Sigmoid colon (tissue), 7 donors: ENCODE results near the gene RXYLT1. TPM values are rescaled to one million over a fixed set of nuclear protein-coding genes. Genes with fewer than 3 reads are reported as not detected.
"Not testable (repeated sequence)": the region's sequence is repeated elsewhere in the genome, so short reads cannot be mapped to it uniquely, and the experiment has no call there.

Source experiments
- DNase-seq: peaks from one replicate; pipeline ENCODE4 v3.0.0-alpha.2; 2019
- H3K27ac ChIP-seq, 4 donors: fragments of 200-600 bp; sonication (generic); one replicate each; pipeline ENCODE4 v1.5.1; 2016 to 2019; ENCODE audit warnings: mild to moderate bottlenecking in 1 of 4
- H3K27me3 ChIP-seq, 3 donors: fragments of 200-600 bp; sonication (generic); one replicate each; pipeline ENCODE4 v1.5.1; 2019; ENCODE audit warnings: mild to moderate bottlenecking in 1 of 3
- H3K36me3 ChIP-seq, 4 donors: fragments of 200-600 bp; sonication (generic); one replicate each; pipeline ENCODE4 v1.5.1; 2016 to 2019
- H3K4me1 ChIP-seq, 4 donors: fragments of 200-600 bp; sonication (generic); one replicate each; pipeline ENCODE4 v1.5.1; 2017 to 2019
- H3K4me3 ChIP-seq, 4 donors: fragments of 200-600 bp; sonication (generic); one replicate each; pipeline ENCODE4 v1.5.1; 2017 to 2019; ENCODE audit warnings: mild to moderate bottlenecking in 2 of 4, moderate library complexity in 1 of 4
- H3K9me3 ChIP-seq, 4 donors: fragments of 200-600 bp in 3 of 4; sonication (generic) in 3 of 4; one replicate each; pipeline versions ENCODE4 v1.5.1 to v1.6.1; 2013 to 2019
- EP300 ChIP-seq, 4 donors: sonication (generic); formaldehyde crosslinking; IDR thresholded peaks; one replicate each; pipeline ENCODE4 v1.6.1; 2017; ENCODE audit warnings: antibody characterized with exemption in 4 of 4
- POLR2A ChIP-seq, 2 donors: fragments of 450-650 bp; IDR thresholded peaks; one replicate each; pipeline ENCODE4 v1.6.1; 2016; ENCODE audit warnings: antibody characterized with exemption in 2 of 2, mild to moderate bottlenecking in 2 of 2, moderate library complexity in 2 of 2
- POLR2AphosphoS5 ChIP-seq, 4 donors: sonication (generic); formaldehyde crosslinking; IDR thresholded peaks; one replicate each; pipeline ENCODE4 v1.6.1; 2017; ENCODE audit warnings: antibody characterized with exemption in 4 of 4
- WGBS, 2 donors: extraction: QIAGEN DNeasy Blood & Tissue Kit; methylation state at CpG; one replicate each; pipeline ENCODE4 v1.1.7; 2013; 5-methylcytosine and 5-hydroxymethylcytosine counted together
- intact Hi-C: fragments of 100-400 bp; cut with DNase I; formaldehyde crosslinking; loops from one replicate; pipeline ENCODE4 v1.15.1; 2023
- polyA plus RNA-seq, 3 donors: library from polyadenylated mRNA; stranded (reverse); fragments of 200-250 nt; gene quantifications; one replicate each; pipeline ENCODE4 v1.2.3, GENCODE V29; 2013
- total RNA-seq, 4 donors: library from RNA; depleted of rRNA; stranded (reverse); fragments of >200 nt; gene quantifications; one replicate each; pipeline ENCODE4 v1.1.0, GENCODE V29; 2016
- TF ChIP-seq, protein P1 (sequence below), 4 experiments: fragments of 450-650 bp in 3 of 4; fragments of 200-600 bp in 1 of 4; IDR thresholded peaks; one replicate each; pipeline ENCODE4 v1.5.1; 2016 to 2019; ENCODE audit warnings: antibody characterized with exemption in 4 of 4, mild to moderate bottlenecking in 3 of 4, moderate library complexity in 2 of 4
- donor health status: healthy with polysubstance abuse.
- donor health status: Bipolar disorder and iron deficiency.
- donor health status: healthy.

Gene RXYLT1
- total and polyA plus RNA-seq, 7 donors: 4.2 to 17.0 (median 12.1) TPM

DNA sequence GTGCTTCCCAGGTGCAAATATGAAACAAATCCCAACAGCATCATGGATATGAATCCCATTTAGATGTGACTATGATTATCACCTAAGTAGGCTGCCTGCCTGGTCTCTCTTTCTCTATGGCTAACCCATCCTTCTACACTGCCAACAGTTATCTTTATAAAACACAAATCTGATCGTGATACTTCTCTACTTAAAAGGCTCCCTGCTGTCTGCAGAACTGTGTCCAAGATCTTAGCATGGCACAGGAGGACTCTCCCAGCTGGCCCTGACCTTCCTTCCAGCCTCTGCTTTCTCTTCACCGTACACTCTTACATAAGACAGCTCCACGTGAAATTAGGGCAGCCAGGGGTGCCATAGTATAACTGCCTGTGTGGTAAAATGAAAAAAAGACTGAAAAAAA is 61.3 kb downstream of the RXYLT1 start:
- DNase-seq: no peak
- Histone ChIP-seq H3K36me3 (no peaks in the 10 kb centered on the region), H3K9me3 (no peaks in the 10 kb centered on the region), H3K4me3 (no peak overlapping the region), H3K4me1 (peaks cover 0 to 16% (median 9%) of the 10 kb centered on the region in 4 donors), H3K27me3 (no peaks in the 10 kb centered on the region), H3K27ac (no peak overlapping the region)
- intact Hi-C loops: loop anchor here (5.0 kb wide), 3 partner anchors 151 to 261 kb away; no protein-coding TSS in a partner anchor
- WGBS, 2 donors: 66 to 79% methylated on average over 3 of the region's 3 CpGs
- TF ChIP-seq, protein P1, sequence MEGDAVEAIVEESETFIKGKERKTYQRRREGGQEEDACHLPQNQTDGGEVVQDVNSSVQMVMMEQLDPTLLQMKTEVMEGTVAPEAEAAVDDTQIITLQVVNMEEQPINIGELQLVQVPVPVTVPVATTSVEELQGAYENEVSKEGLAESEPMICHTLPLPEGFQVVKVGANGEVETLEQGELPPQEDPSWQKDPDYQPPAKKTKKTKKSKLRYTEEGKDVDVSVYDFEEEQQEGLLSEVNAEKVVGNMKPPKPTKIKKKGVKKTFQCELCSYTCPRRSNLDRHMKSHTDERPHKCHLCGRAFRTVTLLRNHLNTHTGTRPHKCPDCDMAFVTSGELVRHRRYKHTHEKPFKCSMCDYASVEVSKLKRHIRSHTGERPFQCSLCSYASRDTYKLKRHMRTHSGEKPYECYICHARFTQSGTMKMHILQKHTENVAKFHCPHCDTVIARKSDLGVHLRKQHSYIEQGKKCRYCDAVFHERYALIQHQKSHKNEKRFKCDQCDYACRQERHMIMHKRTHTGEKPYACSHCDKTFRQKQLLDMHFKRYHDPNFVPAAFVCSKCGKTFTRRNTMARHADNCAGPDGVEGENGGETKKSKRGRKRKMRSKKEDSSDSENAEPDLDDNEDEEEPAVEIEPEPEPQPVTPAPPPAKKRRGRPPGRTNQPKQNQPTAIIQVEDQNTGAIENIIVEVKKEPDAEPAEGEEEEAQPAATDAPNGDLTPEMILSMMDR (IDR thresholded peaks at IDR 0.05): no peak
- no peak for TF ChIP-seq POLR2A (IDR thresholded peaks at IDR 0.05)
- TF ChIP-seq POLR2AphosphoS5 (IDR thresholded peaks at IDR 0.05): no peak
- no peak for TF ChIP-seq EP300 (IDR thresholded peaks at IDR 0.05)

DNA sequence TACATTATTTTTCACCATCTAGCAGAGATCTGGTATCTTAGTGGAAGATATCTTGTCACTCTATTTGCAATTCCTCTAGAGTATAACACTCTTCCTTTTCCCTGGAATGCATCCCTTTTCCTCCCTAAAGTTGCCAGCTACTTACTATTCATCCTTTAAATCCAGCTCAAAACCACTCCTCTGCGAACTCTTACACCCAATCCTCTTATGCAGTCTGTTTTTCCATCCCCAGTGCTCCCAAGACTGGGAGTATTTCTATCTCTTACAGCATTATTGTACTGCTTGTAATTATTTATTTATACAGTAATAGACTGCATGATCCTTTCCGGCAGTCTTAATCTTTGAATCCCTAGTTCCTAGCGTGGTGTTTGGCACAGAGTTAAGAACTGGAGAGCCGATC is 61.9 kb downstream of the RXYLT1 start:
- H3K4me1 ChIP-seq: peaks cover 0 to 21% (median 15%) of the 10 kb centered on the region in 4 donors

GRCh38 chr12:63842750-63843149 is 63.0 kb downstream of the RXYLT1 start:
- WGBS, 2 donors: 91 to 95% methylated on average over 17 of the region's 17 CpGs

More for the DNA sequence above, 61.9 kb downstream of the RXYLT1 start:
- no peaks in the 10 kb centered on the region for H3K9me3 ChIP-seq
- no peak overlapping the region for H3K27ac ChIP-seq
- no peaks in the 10 kb centered on the region for H3K27me3 ChIP-seq
- no peak overlapping the region for H3K4me3 ChIP-seq
- TF ChIP-seq POLR2AphosphoS5 (IDR thresholded peaks at IDR 0.05) (no peak), EP300 (IDR thresholded peaks at IDR 0.05) (no peak), POLR2A (IDR thresholded peaks at IDR 0.05) (no peak)
- TF ChIP-seq, protein P1 (IDR thresholded peaks at IDR 0.05): no peak
- H3K36me3 ChIP-seq: no peaks in the 10 kb centered on the region
- WGBS, 2 donors: 47 to 73% methylated on average over 4 of the region's 4 CpGs
- no peak for DNase-seq
- intact Hi-C loops: loop anchor here (5.0 kb wide), 3 partner anchors 151 to 261 kb away; no protein-coding TSS in a partner anchor

DNA sequence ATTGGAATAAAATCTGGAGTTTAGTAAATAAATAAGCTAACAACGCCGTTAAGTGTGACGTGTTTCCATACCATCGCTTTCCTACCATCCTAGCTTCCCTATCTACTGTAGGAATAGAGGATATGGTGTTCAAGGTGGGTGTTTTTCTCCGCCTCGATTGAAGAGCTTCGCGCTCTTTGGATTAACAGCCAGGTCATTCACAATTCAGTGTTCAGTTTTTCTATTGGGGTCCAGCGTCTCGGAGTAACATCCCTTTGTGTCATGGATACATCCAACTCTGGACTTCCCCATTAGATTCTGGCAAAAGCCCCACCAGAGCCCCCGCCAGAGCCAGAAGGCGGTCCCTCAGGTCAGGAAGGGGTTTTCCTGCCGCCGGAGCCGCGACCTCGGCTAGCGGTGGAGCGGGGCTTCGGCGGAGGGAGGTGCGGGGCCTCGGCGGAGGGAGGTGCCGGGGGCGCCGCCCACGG is 63.6 kb downstream of the RXYLT1 start:
- DNase-seq: no peak
- Histone ChIP-seq H3K27me3 (no peaks in the 10 kb centered on the region), H3K36me3 (no peaks in the 10 kb centered on the region), H3K9me3 (no peaks in the 10 kb centered on the region), H3K4me1 (peaks cover 0 to 27% (median 21%) of the 10 kb centered on the region in 4 donors), H3K4me3 (peak overlapping the region; percentile 71 to 92 (median 85)), H3K27ac (peak overlapping the region; percentile 89 to 99 (median 95))
- 12 to 15% methylated on average over 28 of the region's 28 CpGs for WGBS, 2 donors
- TF ChIP-seq, protein P1 (IDR thresholded peaks at IDR 0.05): no peak
- no peak for TF ChIP-seq POLR2A (IDR thresholded peaks at IDR 0.05)
- intact Hi-C loops: loop anchor here (2.0 to 5.0 kb wide), 4 partner anchors 149 to 562 kb away; partner anchors contain the start of gene XPOT

More at GRCh38 chr12:63842750-63843149, 63.0 kb downstream of the RXYLT1 start:
- H3K4me1 ChIP-seq: peaks cover 0 to 27% (median 21%) of the 10 kb centered on the region in 4 donors
- H3K9me3 ChIP-seq, H3K36me3 ChIP-seq, DNase-seq, H3K27me3 ChIP-seq: not testable (repeated sequence)
- intact Hi-C loops: loop anchor here (2.0 to 5.0 kb wide), 4 partner anchors 150 to 562 kb away; partner anchors contain the start of gene XPOT
- H3K4me3 ChIP-seq: peak overlapping the region in 2 of 4 donors; percentile 71 to 92
- peak overlapping the region; percentile 89 to 99 (median 95) for H3K27ac ChIP-seq

DNA sequence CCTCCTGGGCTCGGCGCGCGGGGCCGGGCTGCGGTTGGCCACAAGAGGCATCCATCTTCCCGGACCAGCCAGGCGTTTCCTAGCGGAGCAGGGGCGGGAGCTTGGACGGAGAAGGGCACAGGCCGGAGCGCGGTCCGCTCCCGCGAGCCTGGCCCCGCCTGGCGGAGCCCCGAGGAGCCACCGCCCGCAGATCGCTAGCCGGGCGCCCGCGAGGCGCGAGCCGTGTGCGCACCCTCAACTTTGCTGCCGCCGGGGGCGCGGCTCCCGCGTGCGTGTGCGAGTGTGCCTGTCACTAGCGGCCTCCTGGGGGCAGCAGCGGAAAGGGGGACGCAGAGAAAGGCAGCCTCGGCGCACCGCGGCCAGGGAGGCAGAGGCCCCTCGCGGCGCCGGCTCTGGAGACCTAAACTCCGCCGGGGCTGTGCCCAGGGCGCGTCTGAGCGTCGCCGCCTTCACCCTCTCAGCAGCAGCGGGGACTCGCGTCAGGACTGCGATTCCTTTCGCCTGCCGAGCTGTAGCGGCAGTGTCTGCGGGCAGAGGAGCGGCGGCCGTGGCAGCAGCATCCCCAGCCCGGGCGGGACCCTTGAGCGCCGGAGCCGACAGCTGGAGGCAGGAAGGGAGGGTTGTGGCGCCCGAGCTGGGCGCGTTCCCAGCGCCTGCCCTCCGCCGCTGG is 64.1 kb downstream of the RXYLT1 start:
- Histone ChIP-seq H3K27me3 (no peaks in the 10 kb centered on the region), H3K4me1 (peaks cover 0 to 27% (median 21%) of the 10 kb centered on the region in 4 donors), H3K4me3 (peak overlapping the region; percentile 71 to 92 (median 85)), H3K9me3 (no peaks in the 10 kb centered on the region), H3K27ac (peak overlapping the region; percentile 89 to 99 (median 95)), H3K36me3 (no peaks in the 10 kb centered on the region)
- intact Hi-C loops: loop anchor here (1.0 to 5.0 kb wide), 6 partner anchors 148 to 561 kb away; partner anchors contain the start of genes KICS2 and XPOT
- TF ChIP-seq EP300 (IDR thresholded peaks at IDR 0.05): no peak
- TF ChIP-seq POLR2AphosphoS5 (IDR thresholded peaks at IDR 0.05): peak; percentile 54 to 82 (median 76)
- TF ChIP-seq, protein P1 (IDR thresholded peaks at IDR 0.05): peak; percentile 68 to 91 (median 85)
- TF ChIP-seq POLR2A (IDR thresholded peaks at IDR 0.05): no peak
- WGBS, 2 donors: 0% methylated on average over 80 of the region's 80 CpGs
- DNase-seq: peak; percentile 97
